HG02588 (cell line): ENCODE results near the gene BCL2.
"Not testable (repeated sequence)": the region's sequence is repeated elsewhere in the genome, so short reads cannot be mapped to it uniquely, and the experiment has no call there.

ENCODE experiments used
- ATAC-seq: cut with Tn5 transposase; IDR thresholded peaks from one replicate; pipeline ENCODE4 v1.9.1; 2021; ENCODE audit warnings: mild to moderate bottlenecking, moderate library complexity; ENCODE audit not compliant: unreplicated experiment

BCL2 gene

GRCh38 chr18:63236921-63237846 lies 82.4 kb downstream of the BCL2 start:
- no peak for ATAC-seq

GRCh38 chr18:63236406-63236805 lies 83.2 kb downstream of the BCL2 start:
- no peak for ATAC-seq

GRCh38 chr18:63235920-63236319 lies 83.6 kb downstream of the BCL2 start:
- not testable (repeated sequence) for ATAC-seq

- ATAC-seq = no peak
These were observed 84.7 kb downstream of the BCL2 start for GRCh38 chr18:63234841-63235240.

- ATAC-seq = no peak
These were observed 85.1 kb downstream of the BCL2 start for GRCh38 chr18:63234432-63234831.

GRCh38 chr18:63233334-63233733 lies 86.2 kb downstream of the BCL2 start:
- ATAC-seq = no peak

GRCh38 chr18:63232826-63233225 lies 86.7 kb downstream of the BCL2 start:
- no peak for ATAC-seq

GRCh38 chr18:63229971-63230370 lies 89.6 kb downstream of the BCL2 start:
- ATAC-seq = no peak

- no peak for ATAC-seq
These were observed 94.1 kb downstream of the BCL2 start for GRCh38 chr18:63225434-63225833.

- ATAC-seq = no peak
These were observed 94.9 kb downstream of the BCL2 start for GRCh38 chr18:63224630-63225029.

GRCh38 chr18:63223837-63224236 lies 95.7 kb downstream of the BCL2 start:
- ATAC-seq = no peak

GRCh38 chr18:63220903-63221302 lies 98.7 kb downstream of the BCL2 start:
- no peak for ATAC-seq

GRCh38 chr18:63218472-63218871 lies 101.1 kb downstream of the BCL2 start:
- no peak for ATAC-seq

GRCh38 chr18:63216516-63217311 lies 102.9 kb downstream of the BCL2 start:
- ATAC-seq = peak; percentile 50

GRCh38 chr18:63213936-63214671 lies 105.5 kb downstream of the BCL2 start:
- ATAC-seq = no peak

- no peak for ATAC-seq
These were observed 106.2 kb downstream of the BCL2 start for GRCh38 chr18:63213331-63213900.

GRCh38 chr18:63210521-63210920 lies 109.0 kb downstream of the BCL2 start:
- no peak for ATAC-seq

GRCh38 chr18:63208676-63209075 lies 110.9 kb downstream of the BCL2 start:
- ATAC-seq = no peak

GRCh38 chr18:63207835-63208234 lies 111.7 kb downstream of the BCL2 start:
- no peak for ATAC-seq

- ATAC-seq = no peak
These were observed 112.3 kb downstream of the BCL2 start for GRCh38 chr18:63207143-63207790.
